Measurements from ENCODE around the gene XRCC3. TPM values are rescaled to one million over a fixed set of nuclear protein-coding genes. Genes with fewer than 3 reads are reported as not detected.

XRCC3 gene
- total RNA-seq, 2 donors from 2014 or later: 39.2 to 42.6 TPM

DNA sequence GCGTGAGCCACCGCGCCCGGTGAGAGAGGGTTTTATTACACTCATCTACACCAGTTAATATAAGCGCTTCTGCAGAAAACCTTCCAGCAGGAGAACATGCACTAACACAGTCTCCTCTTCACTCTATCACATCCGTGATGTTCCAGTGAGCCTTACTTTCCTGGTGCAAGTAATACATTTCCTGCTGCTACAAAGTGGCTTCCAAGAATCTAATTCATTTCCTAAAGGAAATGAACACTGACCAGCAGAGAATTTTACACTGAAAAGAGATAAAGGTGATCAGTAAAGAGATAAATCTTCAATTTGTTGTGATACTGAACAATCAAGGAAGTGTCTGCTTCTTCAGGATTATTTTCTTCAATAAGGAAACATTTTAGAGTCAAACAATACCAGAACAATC is 39.8 kb upstream of the XRCC3 start:
- DNase-seq: no peak
- H3K4me1 Mint-ChIP-seq: no peaks in the 10 kb centered on the region
- Histone ChIP-seq H3K27me3 (ENCODE audit: control insufficient read depth, insufficient read depth, low read length, poor library complexity, severe bottlenecking) (no peaks in the 10 kb centered on the region), H3K36me3 (ENCODE audit: control insufficient read depth, insufficient read depth, low read length) (peaks cover 7% of the 10 kb centered on the region), H3K9me3 (ENCODE audit: control insufficient read depth, low read length) (no peaks in the 10 kb centered on the region), H3K9ac (ENCODE audit: extremely low read depth, low read length, poor library complexity, severe bottlenecking) (no peak overlapping the region), H3K27ac (ENCODE audit: low read depth, low read length) (no peak overlapping the region), H3K4me3 (ENCODE audit: low read length) (no peak overlapping the region), H3K4me1 (ENCODE audit: control insufficient read depth, insufficient read depth, low read length) (no peaks in the 10 kb centered on the region)
- no peaks in the 10 kb centered on the region for H3K9me3 Mint-ChIP-seq
- H3K36me3 Mint-ChIP-seq (ENCODE audit: low read depth): peaks cover 5% of the 10 kb centered on the region
- TF ChIP-seq, protein P1, sequence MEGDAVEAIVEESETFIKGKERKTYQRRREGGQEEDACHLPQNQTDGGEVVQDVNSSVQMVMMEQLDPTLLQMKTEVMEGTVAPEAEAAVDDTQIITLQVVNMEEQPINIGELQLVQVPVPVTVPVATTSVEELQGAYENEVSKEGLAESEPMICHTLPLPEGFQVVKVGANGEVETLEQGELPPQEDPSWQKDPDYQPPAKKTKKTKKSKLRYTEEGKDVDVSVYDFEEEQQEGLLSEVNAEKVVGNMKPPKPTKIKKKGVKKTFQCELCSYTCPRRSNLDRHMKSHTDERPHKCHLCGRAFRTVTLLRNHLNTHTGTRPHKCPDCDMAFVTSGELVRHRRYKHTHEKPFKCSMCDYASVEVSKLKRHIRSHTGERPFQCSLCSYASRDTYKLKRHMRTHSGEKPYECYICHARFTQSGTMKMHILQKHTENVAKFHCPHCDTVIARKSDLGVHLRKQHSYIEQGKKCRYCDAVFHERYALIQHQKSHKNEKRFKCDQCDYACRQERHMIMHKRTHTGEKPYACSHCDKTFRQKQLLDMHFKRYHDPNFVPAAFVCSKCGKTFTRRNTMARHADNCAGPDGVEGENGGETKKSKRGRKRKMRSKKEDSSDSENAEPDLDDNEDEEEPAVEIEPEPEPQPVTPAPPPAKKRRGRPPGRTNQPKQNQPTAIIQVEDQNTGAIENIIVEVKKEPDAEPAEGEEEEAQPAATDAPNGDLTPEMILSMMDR (conservative IDR thresholded peaks at IDR 0.05): no peak
- H3K27ac Mint-ChIP-seq: no peak overlapping the region
- no peak overlapping the region for H3K4me3 Mint-ChIP-seq
- H3K27me3 Mint-ChIP-seq (ENCODE audit: insufficient read depth): no peaks in the 10 kb centered on the region
- WGBS, 2 experiments (ENCODE audit: insufficient coverage in 1 of 2, insufficient read length in 1 of 2): 95 to 98% methylated on average over 6 of the region's 6 CpGs

DNA sequence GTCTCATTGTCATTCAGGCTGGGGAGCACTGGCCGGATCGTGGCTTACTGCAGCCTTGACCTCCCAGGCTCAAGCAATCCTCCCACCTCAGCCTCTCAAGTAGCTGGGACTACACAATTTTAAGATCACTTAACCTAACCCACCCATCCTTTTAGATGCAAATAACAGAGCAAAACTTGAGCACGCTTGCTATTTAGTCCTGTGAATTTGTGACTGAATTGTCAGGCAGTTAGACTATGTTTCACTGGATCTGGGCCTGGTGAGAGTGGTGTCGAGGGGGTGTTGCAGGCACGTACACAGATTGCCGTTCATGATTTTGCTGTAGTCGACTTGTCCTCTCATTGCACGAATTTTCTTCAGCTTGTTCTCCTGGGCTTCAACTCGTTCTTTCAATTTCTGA is 38.5 kb upstream of the XRCC3 start:
- WGBS, 2 experiments (ENCODE audit: insufficient coverage in 1 of 2, insufficient read length in 1 of 2): 78 to 87% methylated on average over 7 to 9 of the region's 9 CpGs
- no peaks in the 10 kb centered on the region for H3K4me1 Mint-ChIP-seq
- H3K4me3 Mint-ChIP-seq: no peak overlapping the region
- Histone ChIP-seq H3K36me3 (ENCODE audit: control insufficient read depth, insufficient read depth, low read length) (peaks cover 7% of the 10 kb centered on the region), H3K9ac (ENCODE audit: extremely low read depth, low read length, poor library complexity, severe bottlenecking) (no peak overlapping the region), H3K27ac (ENCODE audit: low read depth, low read length) (no peak overlapping the region), H3K9me3 (ENCODE audit: control insufficient read depth, low read length) (no peaks in the 10 kb centered on the region), H3K27me3 (ENCODE audit: control insufficient read depth, insufficient read depth, low read length, poor library complexity, severe bottlenecking) (no peaks in the 10 kb centered on the region), H3K4me1 (ENCODE audit: control insufficient read depth, insufficient read depth, low read length) (no peaks in the 10 kb centered on the region), H3K4me3 (ENCODE audit: low read length) (no peak overlapping the region)
- peaks cover 8% of the 10 kb centered on the region for H3K36me3 Mint-ChIP-seq (ENCODE audit: low read depth)
- DNase-seq: no peak
- no peak overlapping the region for H3K27ac Mint-ChIP-seq
- TF ChIP-seq, protein P1 (conservative IDR thresholded peaks at IDR 0.05): no peak
- H3K9me3 Mint-ChIP-seq: no peaks in the 10 kb centered on the region
- no peaks in the 10 kb centered on the region for H3K27me3 Mint-ChIP-seq (ENCODE audit: insufficient read depth)

DNA sequence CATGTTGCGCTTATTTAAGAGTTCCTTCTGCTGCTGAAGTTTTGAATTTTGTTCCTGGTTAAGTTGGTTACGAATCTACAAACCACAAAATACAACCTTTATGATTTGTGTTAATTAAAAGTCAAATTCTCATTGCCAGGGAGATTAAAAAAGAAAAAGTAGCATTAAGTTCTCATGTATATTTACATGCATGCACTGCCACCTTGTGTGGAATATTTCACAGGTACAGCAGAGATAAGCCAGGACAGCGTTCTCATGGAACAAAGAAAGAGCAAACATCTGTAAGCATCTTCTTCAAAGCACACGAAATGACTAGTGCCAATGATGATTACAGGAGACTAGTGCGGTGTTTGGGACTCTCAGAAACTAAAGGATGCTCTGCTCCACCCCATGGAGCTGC is 34.6 kb upstream of the XRCC3 start:
- no peak overlapping the region for H3K4me3 Mint-ChIP-seq
- peaks cover 8% of the 10 kb centered on the region for H3K36me3 Mint-ChIP-seq (ENCODE audit: low read depth)
- Histone ChIP-seq H3K36me3 (ENCODE audit: control insufficient read depth, insufficient read depth, low read length) (peaks cover 7% of the 10 kb centered on the region), H3K9me3 (ENCODE audit: control insufficient read depth, low read length) (no peaks in the 10 kb centered on the region), H3K27ac (ENCODE audit: low read depth, low read length) (no peak overlapping the region), H3K4me3 (ENCODE audit: low read length) (no peak overlapping the region), H3K27me3 (ENCODE audit: control insufficient read depth, insufficient read depth, low read length, poor library complexity, severe bottlenecking) (no peaks in the 10 kb centered on the region), H3K9ac (ENCODE audit: extremely low read depth, low read length, poor library complexity, severe bottlenecking) (no peak overlapping the region), H3K4me1 (ENCODE audit: control insufficient read depth, insufficient read depth, low read length) (no peaks in the 10 kb centered on the region)
- TF ChIP-seq, protein P1 (conservative IDR thresholded peaks at IDR 0.05): no peak
- H3K27ac Mint-ChIP-seq: no peak overlapping the region
- peaks cover 3% of the 10 kb centered on the region for H3K4me1 Mint-ChIP-seq
- no peak for DNase-seq
- 93 to 96% methylated on average over 3 to 4 of the region's 5 CpGs for WGBS, 2 experiments (ENCODE audit: insufficient coverage in 1 of 2, insufficient read length in 1 of 2)
- no peaks in the 10 kb centered on the region for H3K27me3 Mint-ChIP-seq (ENCODE audit: insufficient read depth)
- no peaks in the 10 kb centered on the region for H3K9me3 Mint-ChIP-seq
